Peyer's patch (tissue), 4 donors: ENCODE data around the gene IZUMO4. TPM values are rescaled to one million over a fixed set of nuclear protein-coding genes. Genes with fewer than 3 reads are reported as not detected.
A peak's percentile ranks its signal among the peaks of the same experiment; 100 is the strongest.
"Not testable (repeated sequence)": the region's sequence is repeated elsewhere in the genome, so short reads cannot be mapped to it uniquely, and the experiment has no call there.

Experiments used
- DNase-seq, 3 donors: peaks; one replicate each; pipeline ENCODE4 v3.0.0-alpha.2; 2017 to 2019
- H3K27ac ChIP-seq, 4 donors: fragments of 200-600 bp; sonication (generic); one replicate each; pipeline ENCODE4 v1.5.1; 2016 to 2019
- H3K27me3 ChIP-seq, 2 donors: fragments of 200-600 bp; sonication (generic); one replicate each; pipeline ENCODE4 v1.5.1; 2019
- H3K36me3 ChIP-seq, 3 donors: fragments of 200-600 bp; sonication (generic); one replicate each; pipeline ENCODE4 v1.5.1; 2016 to 2019
- H3K4me1 ChIP-seq, 4 donors: fragments of 200-600 bp; sonication (generic); one replicate each; pipeline ENCODE4 v1.5.1; 2016 to 2019
- H3K4me3 ChIP-seq, 4 donors: fragments of 200-600 bp; sonication (generic); 1 replicate in 3 of 4; 2 replicates in 1 of 4; pipeline ENCODE4 v1.5.1; 2016 to 2019; ENCODE audit warnings: mild to moderate bottlenecking in 1 of 4
- H3K9me3 ChIP-seq, 4 donors: fragments of 200-600 bp; sonication (generic); one replicate each; pipeline ENCODE4 v1.5.1; 2016 to 2019; ENCODE audit warnings: mild to moderate bottlenecking in 1 of 4
- CTCF ChIP-seq, 6 experiments: fragments of 450-650 bp in 4 of 6; fragments of 200-600 bp in 2 of 6; sonication (generic) in 1 of 6; IDR thresholded peaks; one replicate each; pipeline ENCODE4 v1.5.1; 2017 to 2019; ENCODE audit warnings: antibody characterized with exemption in 6 of 6, mild to moderate bottlenecking in 3 of 6, moderate library complexity in 1 of 6
- POLR2A ChIP-seq, 2 donors: fragments of 450-650 bp; IDR thresholded peaks; one replicate each; pipeline ENCODE4 v1.5.1; 2017; ENCODE audit warnings: antibody characterized with exemption in 2 of 2, mild to moderate bottlenecking in 2 of 2, moderate library complexity in 2 of 2
- total RNA-seq, 4 donors: library from RNA; depleted of rRNA; stranded (reverse); fragments of >200 nt; gene quantifications; one replicate each; pipeline ENCODE4 v1.1.0, GENCODE V29; 2016

The IZUMO4 gene
- total RNA-seq, 4 donors from 2014 or later: 1.3 to 9.9 (median 3.8) TPM

GRCh38 chr19:2089001-2089711, 7.6 kb upstream of the IZUMO4 start:
- H3K4me1 ChIP-seq: peaks cover 0 to 73% (median 49%) of the 10 kb centered on the region in 4 donors
- H3K27me3 ChIP-seq: no peaks in the 10 kb centered on the region
- peaks cover 0 to 14% (median 0%) of the 10 kb centered on the region in 3 donors for H3K36me3 ChIP-seq
- TF ChIP-seq CTCF (IDR thresholded peaks at IDR 0.05): no peak
- no peak overlapping the region for H3K4me3 ChIP-seq
- DNase-seq: peak in 2 of 3 donors; percentile 71 to 74
- peak overlapping the region; percentile 63 to 99 (median 76) for H3K27ac ChIP-seq
- H3K9me3 ChIP-seq: no peaks in the 10 kb centered on the region

GRCh38 chr19:2089727-2090053, 7.0 kb upstream of the IZUMO4 start:
- Histone ChIP-seq H3K4me3 (peak overlapping the region in 1 of 4 donors; percentile 21), H3K4me1 (peaks cover 0 to 78% (median 50%) of the 10 kb centered on the region in 4 donors), H3K27me3 (no peaks in the 10 kb centered on the region), H3K9me3 (no peaks in the 10 kb centered on the region), H3K27ac (peak overlapping the region; percentile 63 to 99 (median 76)), H3K36me3 (peaks cover 0 to 11% (median 0%) of the 10 kb centered on the region in 3 donors)
- TF ChIP-seq CTCF (IDR thresholded peaks at IDR 0.05): no peak
- TF ChIP-seq POLR2A (IDR thresholded peaks at IDR 0.05): no peak
- no peak for DNase-seq

GRCh38 chr19:2091926-2092525, 4.7 kb upstream of the IZUMO4 start:
- Histone ChIP-seq H3K27ac (peak overlapping the region in 3 of 4 donors; percentile 15 to 99 (median 63)), H3K4me1 (peaks cover 0 to 80% (median 44%) of the 10 kb centered on the region in 4 donors)
- H3K4me3 ChIP-seq, DNase-seq, H3K9me3 ChIP-seq, H3K36me3 ChIP-seq, H3K27me3 ChIP-seq: not testable (repeated sequence)

- Histone ChIP-seq H3K27ac (peak within 1 kb of the TSS; percentile 94 to 99 (median 98)), H3K27me3 (no peaks in the 10 kb centered on the region), H3K36me3 (peaks cover 0 to 24% (median 0%) of the 10 kb centered on the region in 3 donors), H3K4me1 (peaks cover 0 to 53% (median 21%) of the 10 kb centered on the region in 4 donors), H3K4me3 (peak within 1 kb of the TSS; percentile 80 to 90 (median 88)), H3K9me3 (no peaks in the 10 kb centered on the region)
- peak; percentile 85 to 96 (median 95) for DNase-seq
- TF ChIP-seq CTCF (IDR thresholded peaks at IDR 0.05) (peak; percentile 37 to 75 (median 52)), POLR2A (IDR thresholded peaks at IDR 0.05) (peak; percentile 79 to 84)
These were observed 658 bp upstream of the IZUMO4 start, which contains the start of gene MOB3A for GRCh38 chr19:2096034-2096479. MOB3A (minus strand) TSS chr19:2096326; CDS start chr19:2078560, 17,766 bp downstream.

- Histone ChIP-seq H3K27me3 (no peaks in the 10 kb centered on the region), H3K27ac (peak overlapping the region; percentile 33 to 99 (median 87)), H3K9me3 (no peaks in the 10 kb centered on the region), H3K4me3 (peak overlapping the region; percentile 24 to 90 (median 56)), H3K36me3 (peaks cover 0 to 37% (median 0%) of the 10 kb centered on the region in 3 donors), H3K4me1 (peaks cover 0 to 40% (median 13%) of the 10 kb centered on the region in 4 donors)
- no peak for TF ChIP-seq POLR2A (IDR thresholded peaks at IDR 0.05)
- no peak for TF ChIP-seq CTCF (IDR thresholded peaks at IDR 0.05)
- no peak for DNase-seq
These were observed 629 bp downstream of the IZUMO4 start for GRCh38 chr19:2097203-2097885.
